ENCODE data around the gene TRAPPC10.

- TF ChIP-seq POLR2AphosphoS5 (IDR thresholded peaks at IDR 0.05; ENCODE audit: low read depth, low read length) (no peak), EZH2 (IDR thresholded peaks at IDR 0.05) (no peak), CTCF (IDR thresholded peaks at IDR 0.05 in 2 of 3, conservative IDR thresholded peaks at IDR 0.05 in 1 of 3; ENCODE audit: borderline replicate concordance in 1 of 3, insufficient read depth in 1 of 3, low read depth in 2 of 3, low read length in 2 of 3) (no peak)
These were observed 40.1 kb downstream of the TRAPPC10 start for GRCh38 chr21:44052071-44052829.
